ENCODE results near the gene PLEKHG3. TPM values are rescaled to one million over a fixed set of nuclear protein-coding genes. Genes with fewer than 3 reads are reported as not detected.

Gene PLEKHG3
- total and polyA plus RNA-seq, 2 of the 4 experiments (the other 2 are of a cell fraction) = 8.2 to 8.4 TPM

DNA sequence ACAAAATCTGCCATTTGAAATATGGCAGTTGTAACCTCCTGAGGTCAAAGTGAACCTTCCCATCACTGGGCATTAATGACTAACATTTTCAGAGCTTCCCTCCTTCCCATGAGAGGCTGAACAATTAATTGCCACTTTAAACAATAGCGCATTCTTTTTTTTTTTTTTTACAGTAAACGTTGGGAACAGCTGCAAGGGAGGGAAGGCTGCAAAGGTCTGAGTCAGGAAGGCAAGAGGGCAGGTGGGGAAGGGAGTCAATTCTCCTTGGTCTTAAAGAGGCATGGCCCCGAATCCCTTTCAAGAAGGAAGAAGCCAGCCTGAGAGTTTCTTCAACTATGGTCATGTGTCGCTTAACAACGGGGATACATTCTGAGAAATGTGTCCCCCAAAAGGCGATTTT, 41.0 kb upstream of the PLEKHG3 start:
- POLR2A ChIA-PET (ENCODE audit: unreplicated experiment) = interaction anchor here (0.6 kb wide), 2 partner anchors 123 to 172 kb away, joined by 3 to 4 read pairs; no protein-coding TSS in a partner anchor
- no peak overlapping the region for H3K4me2 ChIP-seq (ENCODE audit: low read depth, low read length)
- intact Hi-C loops (cut with micrococcal nuclease) (no loop called here), dilution Hi-C loops (cut with HindIII; ENCODE audit: low sequenced_read_pairs, unreplicated experiment) (no loop called here), in situ Hi-C loops (cut with MboI; ENCODE audit: low sequenced_read_pairs) (no loop called here)
- BruUV-seq (replicated peaks) = no TSS peak
- H3K4ac ChIP-seq (ENCODE audit: low read depth, low read length) = no peak overlapping the region
- no peaks in the 10 kb centered on the region for H3K79me1 ChIP-seq (ENCODE audit: low read depth in 1 of 2, low read length in 2 of 2)
- WGBS, 2 experiments (ENCODE audit: extremely low coverage in 2 of 2, insufficient read length in 1 of 2) = no CpG with 5 or more reads among the region's 6 CpGs
- H3K56ac ChIP-seq (ENCODE audit: extremely low read depth, insufficient read depth, low read length) = no peak overlapping the region
- no peaks in the 10 kb centered on the region; the same call in 1 of the 2 replicates for H3K27me3 ChIP-seq (ENCODE audit: control insufficient read depth, insufficient read depth, low read length)
- H2BK20ac ChIP-seq (ENCODE audit: low read depth, low read length) = no peak overlapping the region
- no peak overlapping the region for H2BK120ac ChIP-seq (ENCODE audit: low read depth, low read length)
- H3K23ac ChIP-seq (ENCODE audit: low read depth, low read length) = no peak overlapping the region
- H4K8ac ChIP-seq (ENCODE audit: low read depth in 2 of 2, low read length in 2 of 2) = no peak overlapping the region
- H3K18ac ChIP-seq (ENCODE audit: low read depth, low read length) = no peak overlapping the region
- no peak overlapping the region for H2AFZ ChIP-seq (replicated peaks; ENCODE audit: low read length, poor library complexity)
- H2BK15ac ChIP-seq (ENCODE audit: low read depth, low read length) = no peak overlapping the region
- H3K4me3 ChIP-seq (ENCODE audit: insufficient read depth, low read depth, low read length) = no peak overlapping the region
- H2AK5ac ChIP-seq (ENCODE audit: low read depth, low read length) = no peak overlapping the region
- H3K9me3 ChIP-seq (ENCODE audit: control insufficient read depth, insufficient read depth, low read length) = no peaks in the 10 kb centered on the region
- peak; percentile 30 for DNase-seq
- no peak overlapping the region for H3K14ac ChIP-seq (replicated peaks; ENCODE audit: low read depth, low read length)
- no peaks in the 10 kb centered on the region for H4K20me1 ChIP-seq (ENCODE audit: insufficient read depth, low read length)
- 0 out of 2 replicates have a peak, but pooled peaks cover 2% of the 10 kb centered on the region for H3K9me1 ChIP-seq (ENCODE audit: insufficient read depth, low read length)
- H2AK9ac ChIP-seq (replicated peaks; ENCODE audit: low read depth, low read length, poor library complexity) = no peak overlapping the region
- peaks cover 5% of the 10 kb centered on the region; the same call in 1 of the 2 replicates for H3K4me1 ChIP-seq (ENCODE audit: control insufficient read depth, insufficient read depth, low read length)
- H4K91ac ChIP-seq (ENCODE audit: insufficient read depth, low read depth, low read length) = no peak overlapping the region
- no peak overlapping the region for H3K9ac ChIP-seq (ENCODE audit: low read depth, low read length)
- no peak overlapping the region for H3K27ac ChIP-seq (ENCODE audit: insufficient read depth, low read length)
- H3K36me3 ChIP-seq (ENCODE audit: control insufficient read depth, insufficient read depth, low read length) = no peaks in the 10 kb centered on the region
- no peak for ATAC-seq (ENCODE audit: low read depth)
- no peak overlapping the region for H4K5ac ChIP-seq (ENCODE audit: low read depth, low read length)
- CTCF ChIA-PET = interaction anchor here (0.5 to 0.6 kb wide), 2 partner anchors 228 to 242 kb away, joined by 4 read pairs; no protein-coding TSS in a partner anchor
- TF ChIP-seq CTCF (conservative IDR thresholded peaks at IDR 0.05; ENCODE audit: low read depth, low read length) (no peak), MXI1 (IDR thresholded peaks at IDR 0.05; ENCODE audit: borderline replicate concordance, low read depth, low read length) (no peak), NFE2L2 (IDR thresholded peaks at IDR 0.05; ENCODE audit: low read depth, low read length) (no peak), CHD1 (IDR thresholded peaks at IDR 0.05; ENCODE audit: low read depth, low read length) (no peak), RAD21 (IDR thresholded peaks at IDR 0.05; ENCODE audit: low read length) (no peak), BHLHE40 (IDR thresholded peaks at IDR 0.05; ENCODE audit: low read depth, low read length) (no peak), USF2 (IDR thresholded peaks at IDR 0.05; ENCODE audit: low read depth, low read length) (no peak), RFX5 (IDR thresholded peaks at IDR 0.05; ENCODE audit: low read depth, low read length) (no peak), POLR2A (IDR thresholded peaks at IDR 0.05; ENCODE audit: low read depth, low read length) (no peak), MAZ (IDR thresholded peaks at IDR 0.05; ENCODE audit: borderline replicate concordance, low read depth, low read length) (no peak), FOS (IDR thresholded peaks at IDR 0.05; ENCODE audit: low read depth, low read length) (no peak), ELK1 (IDR thresholded peaks at IDR 0.05; ENCODE audit: borderline replicate concordance, low read depth, low read length) (no peak), MAFK (IDR thresholded peaks at IDR 0.05; ENCODE audit: low read depth, low read length) (no peak)
- no peak overlapping the region for H2BK5ac ChIP-seq (ENCODE audit: low read depth, low read length, poor library complexity, severe bottlenecking)
